Skeletal muscle satellite cell (primary cell): ENCODE results near the gene ARMH3. TPM values are rescaled to one million over a fixed set of nuclear protein-coding genes. Genes with fewer than 3 reads are reported as not detected.

Experiments used
- H3K27me3 ChIP-seq: 2 replicates; pipeline ENCODE4 v1.7.0; 2013; ENCODE audit warnings: low read length; ENCODE audit not compliant: control insufficient read depth, insufficient read depth
- H3K36me3 ChIP-seq: 2 replicates; pipeline ENCODE4 v1.7.0; 2013; ENCODE audit warnings: mild to moderate bottlenecking, control low read depth, low read length; ENCODE audit not compliant: insufficient read depth
- H3K4me1 ChIP-seq: 2 replicates; pipeline ENCODE4 v1.7.0; 2013; ENCODE audit warnings: low read length; ENCODE audit not compliant: control insufficient read depth, insufficient read depth
- H3K4me2 ChIP-seq: 2 replicates; pipeline ENCODE4 v1.7.0; 2013; ENCODE audit warnings: mild to moderate bottlenecking, low read length
- H3K4me3 ChIP-seq: 2 replicates; pipeline ENCODE4 v1.7.0; 2013; ENCODE audit warnings: low read length
- H3K9ac ChIP-seq: 2 replicates; pipeline ENCODE4 v1.7.0; 2013; ENCODE audit warnings: mild to moderate bottlenecking, low read depth, low read length, moderate library complexity
- H3K9me3 ChIP-seq: replicated peaks from 2 replicates; pipeline ENCODE4 v1.7.0; 2013; ENCODE audit warnings: mild to moderate bottlenecking, control low read depth, low read length
- total RNA-seq: library from RNA; depleted of rRNA; stranded (reverse); fragments of >200 nt; gene quantifications from 2 replicates; pipeline ENCODE4 v1.2.3, GENCODE V29; 2012; rRNA removed

ARMH3 gene
- total RNA-seq: 6.6 and 7.2 TPM in 2 replicates

DNA sequence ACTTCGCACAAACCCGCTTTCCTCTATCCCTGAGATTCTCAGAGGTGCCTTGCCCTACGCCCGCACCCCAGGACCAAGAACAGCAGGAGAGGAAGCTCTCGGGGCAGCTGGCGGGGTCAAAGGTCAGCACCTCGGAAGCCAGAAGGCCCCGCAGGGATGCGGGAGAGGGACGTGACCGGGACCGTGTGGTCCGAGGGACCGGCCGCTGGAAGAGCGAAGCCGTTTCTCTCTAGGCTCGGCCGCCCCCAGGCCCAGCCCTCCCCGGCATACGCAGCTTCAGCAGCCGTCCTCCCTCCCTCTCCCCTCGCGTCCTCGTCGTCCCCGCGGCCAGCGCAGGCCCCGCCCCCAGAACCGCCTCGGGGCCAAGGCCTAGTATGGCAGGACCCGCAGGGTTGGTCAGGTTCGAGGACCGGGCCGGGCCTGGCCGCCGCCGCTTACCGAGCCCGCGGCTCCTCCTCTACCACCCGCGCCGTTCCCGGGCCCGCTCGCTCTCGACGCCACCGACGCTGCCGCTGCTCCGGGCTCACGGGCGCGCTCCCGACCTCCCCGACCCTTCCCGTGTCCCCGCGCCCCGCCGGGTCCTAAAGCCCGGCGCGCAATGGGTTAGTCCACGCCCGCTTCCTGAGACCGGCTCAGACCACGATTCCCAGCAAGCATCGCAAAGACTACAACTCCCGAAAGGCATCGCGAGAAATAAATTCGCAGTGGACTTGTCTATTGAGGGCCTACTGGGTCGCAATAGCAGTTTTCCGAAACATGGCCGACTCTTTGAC lies at the start of gene ARMH3:
ARMH3 (minus strand) TSS at position 527 of the 773 bp plus-strand sequence. CDS start 16,059 bp downstream, outside the sequence.
- Histone ChIP-seq H3K9ac (peak within 1 kb of the TSS; percentile 93), H3K4me1 (peaks cover 14% of the 10 kb centered on the region), H3K4me3 (peak within 1 kb of the TSS; percentile 90), H3K27me3 (no peaks in the 10 kb centered on the region), H3K4me2 (peak within 1 kb of the TSS; percentile 97), H3K9me3 (no peaks in the 10 kb centered on the region), H3K36me3 (no peaks in the 10 kb centered on the region)

GRCh38 chr10:102102421-102102820 lies 46.4 kb upstream of the ARMH3 start:
- no peaks in the 10 kb centered on the region for H3K4me1 ChIP-seq
- H3K9ac ChIP-seq: no peak overlapping the region
- H3K27me3 ChIP-seq: no peaks in the 10 kb centered on the region
- peaks cover 21% of the 10 kb centered on the region for H3K36me3 ChIP-seq
- H3K4me3 ChIP-seq: no peak overlapping the region
- H3K4me2 ChIP-seq: no peak overlapping the region
- no peaks in the 10 kb centered on the region for H3K9me3 ChIP-seq

DNA sequence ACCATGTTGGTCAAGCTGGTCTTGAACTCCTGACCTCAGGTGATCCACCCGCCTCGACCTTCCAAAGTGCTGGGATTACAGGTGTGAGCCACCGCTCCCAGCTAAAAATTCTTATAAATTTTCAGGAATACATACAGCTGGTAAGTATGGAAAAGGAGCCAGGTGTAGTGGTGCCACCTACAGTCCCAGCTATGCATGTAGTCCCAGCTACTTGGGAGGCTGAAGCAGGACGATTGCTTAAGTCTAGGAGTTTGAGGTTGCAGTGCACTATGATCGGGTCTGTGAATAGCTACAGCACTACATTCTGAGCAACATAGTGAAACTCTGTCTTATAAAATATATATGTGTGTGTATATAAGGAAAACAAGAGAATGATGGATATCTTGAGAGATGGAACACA lies 45.2 kb upstream of the ARMH3 start:
- no peaks in the 10 kb centered on the region for H3K27me3 ChIP-seq
- no peak overlapping the region for H3K4me3 ChIP-seq
- H3K4me2 ChIP-seq: no peak overlapping the region
- H3K36me3 ChIP-seq: peaks cover 10% of the 10 kb centered on the region
- H3K4me1 ChIP-seq: no peaks in the 10 kb centered on the region
- no peaks in the 10 kb centered on the region for H3K9me3 ChIP-seq
- no peak overlapping the region for H3K9ac ChIP-seq

DNA sequence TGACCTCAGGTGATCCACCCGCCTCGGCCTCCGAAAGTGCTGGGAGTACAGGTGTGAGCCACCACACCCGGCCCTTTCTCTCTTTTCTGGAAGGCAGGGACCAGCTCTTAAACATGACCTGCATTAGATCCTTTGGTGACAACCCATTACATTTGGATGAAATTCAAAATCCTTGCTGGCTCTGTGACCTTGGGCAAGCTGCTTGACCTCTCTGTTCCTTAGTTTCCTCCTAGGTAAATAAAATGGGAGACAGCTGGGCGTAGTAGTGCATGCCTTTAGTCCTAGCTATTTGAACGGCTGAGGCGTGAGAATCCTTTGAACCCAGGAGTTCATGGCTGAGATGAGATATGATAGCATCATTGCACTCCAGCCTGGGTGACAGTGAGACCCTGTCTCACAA lies 40.5 kb upstream of the ARMH3 start:
- Histone ChIP-seq H3K9me3 (no peaks in the 10 kb centered on the region), H3K4me3 (no peak overlapping the region), H3K9ac (no peak overlapping the region), H3K4me2 (no peak overlapping the region), H3K27me3 (no peaks in the 10 kb centered on the region), H3K36me3 (no peaks in the 10 kb centered on the region), H3K4me1 (no peaks in the 10 kb centered on the region)

DNA sequence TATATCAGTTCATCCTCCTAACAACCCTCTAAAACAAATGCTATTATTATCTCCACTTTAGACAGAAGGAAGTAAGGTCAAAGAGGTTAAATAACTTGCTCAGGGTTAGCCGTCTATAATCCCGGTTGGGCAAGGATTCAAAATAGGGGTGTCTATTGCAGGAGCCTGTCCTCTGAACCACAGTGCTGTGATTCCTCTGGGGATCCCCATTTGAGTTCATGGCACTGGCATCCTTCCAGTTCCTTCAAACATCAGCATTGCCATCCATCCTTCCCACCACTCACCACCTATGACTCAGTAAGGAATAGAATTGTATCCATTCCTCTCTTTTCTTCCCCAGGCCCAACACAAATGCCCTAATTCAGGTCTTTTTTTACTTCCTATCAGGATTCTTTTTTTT lies 34.8 kb upstream of the ARMH3 start:
- no peaks in the 10 kb centered on the region for H3K9me3 ChIP-seq
- no peak overlapping the region for H3K4me2 ChIP-seq
- H3K9ac ChIP-seq: no peak overlapping the region
- H3K4me1 ChIP-seq: no peaks in the 10 kb centered on the region
- H3K36me3 ChIP-seq: no peaks in the 10 kb centered on the region
- H3K4me3 ChIP-seq: no peak overlapping the region
- no peaks in the 10 kb centered on the region for H3K27me3 ChIP-seq

GRCh38 chr10:102086196-102086595 lies 30.2 kb upstream of the ARMH3 start:
- Histone ChIP-seq H3K4me3 (no peak overlapping the region), H3K4me1 (no peaks in the 10 kb centered on the region), H3K4me2 (no peak overlapping the region), H3K9ac (no peak overlapping the region), H3K9me3 (no peaks in the 10 kb centered on the region), H3K27me3 (no peaks in the 10 kb centered on the region), H3K36me3 (no peaks in the 10 kb centered on the region)

- H3K4me2 ChIP-seq: no peak overlapping the region
- H3K9ac ChIP-seq: no peak overlapping the region
- H3K36me3 ChIP-seq: no peaks in the 10 kb centered on the region
- H3K9me3 ChIP-seq: no peaks in the 10 kb centered on the region
- H3K4me3 ChIP-seq: no peak overlapping the region
- H3K4me1 ChIP-seq: no peaks in the 10 kb centered on the region
- no peaks in the 10 kb centered on the region for H3K27me3 ChIP-seq
Measured at GRCh38 chr10:102085336-102085735, 29.4 kb upstream of the ARMH3 start.

DNA sequence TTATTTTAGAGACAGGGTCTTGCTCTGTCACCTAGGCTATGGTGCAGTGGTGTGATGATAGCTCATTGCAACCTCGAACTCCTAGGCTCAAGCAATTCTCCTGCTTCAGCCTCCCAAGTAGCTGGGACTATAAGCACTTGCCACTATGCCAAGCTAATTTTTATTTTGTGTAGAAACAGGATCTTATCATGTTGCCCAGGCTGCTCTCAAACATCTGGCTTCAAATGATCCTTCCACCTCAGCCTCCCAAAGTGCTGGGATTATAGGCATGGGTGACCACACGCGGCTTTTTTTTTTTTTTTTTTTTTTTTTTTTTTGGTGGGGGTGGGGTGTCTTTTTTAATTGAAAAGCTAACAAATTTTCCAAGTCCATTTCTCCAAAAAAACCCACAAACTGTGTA lies 27.6 kb upstream of the ARMH3 start:
- Histone ChIP-seq H3K9ac (no peak overlapping the region), H3K4me2 (no peak overlapping the region), H3K27me3 (no peaks in the 10 kb centered on the region), H3K4me3 (no peak overlapping the region), H3K4me1 (no peaks in the 10 kb centered on the region), H3K9me3 (no peaks in the 10 kb centered on the region), H3K36me3 (no peaks in the 10 kb centered on the region)

GRCh38 chr10:102072673-102073527 lies 16.9 kb upstream of the ARMH3 start:
- Histone ChIP-seq H3K9me3 (no peaks in the 10 kb centered on the region), H3K27me3 (no peaks in the 10 kb centered on the region), H3K9ac (no peak overlapping the region), H3K4me1 (no peaks in the 10 kb centered on the region), H3K4me2 (no peak overlapping the region), H3K36me3 (peaks cover 12% of the 10 kb centered on the region), H3K4me3 (no peak overlapping the region)

DNA sequence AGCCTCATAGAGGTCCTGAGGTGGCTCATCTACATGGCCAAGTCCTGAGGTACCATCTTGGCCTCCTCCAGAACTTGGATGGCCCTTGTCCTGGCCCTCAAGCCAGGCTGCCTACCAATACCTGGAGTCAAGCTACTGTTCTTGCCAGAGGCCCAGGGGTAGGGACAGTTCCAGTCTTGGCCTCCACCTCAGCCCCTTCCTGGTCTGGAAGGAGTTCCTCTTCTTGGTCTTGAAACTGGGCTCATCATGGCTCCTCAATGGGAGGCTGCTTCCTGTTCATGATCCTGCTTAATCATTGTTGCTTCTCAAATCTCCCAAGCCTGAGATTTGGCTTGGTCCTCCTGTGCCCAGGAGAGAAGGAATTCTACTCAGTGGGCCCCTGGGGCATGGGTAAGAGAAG lies 13.1 kb upstream of the ARMH3 start:
- Histone ChIP-seq H3K4me3 (no peak overlapping the region), H3K36me3 (peaks cover 23% of the 10 kb centered on the region), H3K4me1 (peaks cover 18% of the 10 kb centered on the region), H3K4me2 (no peak overlapping the region), H3K9ac (no peak overlapping the region), H3K9me3 (no peaks in the 10 kb centered on the region), H3K27me3 (no peaks in the 10 kb centered on the region)

GRCh38 chr10:102068216-102068615 lies 12.2 kb upstream of the ARMH3 start:
- Histone ChIP-seq H3K4me3 (no peak overlapping the region), H3K36me3 (peaks cover 23% of the 10 kb centered on the region), H3K9me3 (no peaks in the 10 kb centered on the region), H3K4me2 (peak overlapping the region; percentile 100), H3K4me1 (peaks cover 18% of the 10 kb centered on the region), H3K9ac (no peak overlapping the region), H3K27me3 (no peaks in the 10 kb centered on the region)
